Kidney capillary endothelial cell (primary cell): ENCODE results near the gene PLCB1.
"Not testable (repeated sequence)": the region's sequence is repeated elsewhere in the genome, so short reads cannot be mapped to it uniquely, and the experiment has no call there.

Experiments used
- DNase-seq: peaks from one replicate; pipeline ENCODE4 v3.0.0-alpha.2; 2018; ENCODE audit warnings: low spot score

PLCB1 gene

DNA sequence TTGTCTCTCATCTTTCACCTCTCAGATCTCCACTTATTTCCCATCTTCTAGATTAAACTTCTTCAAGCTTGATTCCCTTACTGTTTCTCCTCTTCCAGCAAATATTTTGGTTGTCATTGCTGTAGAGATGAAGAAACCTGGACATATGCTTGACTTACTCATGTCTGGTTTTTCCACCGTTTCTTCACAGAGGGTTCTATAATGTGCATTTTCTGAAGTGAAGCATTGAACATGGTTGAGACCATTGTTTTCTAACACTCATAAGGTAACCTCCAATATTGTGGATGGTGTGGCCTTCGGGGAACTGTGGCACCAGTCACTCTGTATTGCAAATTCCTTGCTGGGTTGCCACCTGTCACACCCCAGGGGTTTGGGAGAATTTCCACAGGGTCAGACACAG is 237.2 kb downstream of the PLCB1 start:
- no peak for DNase-seq

DNA sequence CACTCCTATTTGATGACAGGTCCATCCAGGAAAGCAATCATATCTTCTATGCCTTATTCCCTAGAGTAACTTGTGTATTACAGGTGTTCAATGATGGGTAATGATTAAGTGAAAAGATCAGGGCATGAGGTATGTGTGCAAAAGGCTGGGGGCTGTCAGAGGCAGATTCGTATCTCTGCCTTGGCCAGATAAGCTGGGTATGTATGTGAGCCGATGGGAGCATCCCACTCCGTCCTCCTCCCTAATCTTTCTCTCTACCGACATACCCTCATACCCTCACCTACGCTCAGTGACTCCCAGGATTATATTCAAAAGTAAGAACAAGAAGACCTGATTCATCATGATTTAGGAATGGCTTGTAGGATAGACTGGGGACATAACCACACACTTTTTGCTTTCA is 238.7 kb downstream of the PLCB1 start:
- no peak for DNase-seq

DNA sequence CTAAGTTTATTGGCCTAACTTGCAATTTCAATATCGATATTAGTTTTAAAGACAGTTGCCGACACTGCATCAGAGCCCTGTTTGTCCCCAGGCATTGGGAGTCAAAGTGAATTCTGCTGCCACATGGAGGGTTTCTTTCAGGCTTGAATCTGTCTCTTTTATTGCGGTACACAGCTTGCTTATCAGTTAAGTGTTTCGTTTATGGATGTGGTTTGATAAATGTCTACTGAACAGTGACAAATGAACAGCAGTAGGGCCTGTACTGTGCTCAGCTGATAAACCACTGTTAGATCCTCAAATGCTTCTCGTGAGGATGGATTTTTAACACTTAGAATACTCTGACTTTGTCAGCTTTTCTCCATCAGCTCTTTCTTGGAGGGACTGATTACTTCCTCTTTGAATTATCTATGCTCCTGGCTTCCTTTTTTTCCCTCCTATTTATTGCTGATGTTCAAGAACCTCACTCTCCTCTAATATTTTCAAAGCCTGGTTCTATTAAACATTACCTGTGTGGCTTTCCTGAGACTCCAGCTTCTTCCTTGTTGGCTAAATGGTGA is 240.8 kb downstream of the PLCB1 start:
- no peak for DNase-seq

GRCh38 chr20:8373579-8373978 is 241.5 kb downstream of the PLCB1 start:
- DNase-seq: no peak

GRCh38 chr20:8375898-8376297 is 243.8 kb downstream of the PLCB1 start:
- no peak for DNase-seq

GRCh38 chr20:8376940-8377339 is 244.9 kb downstream of the PLCB1 start:
- no peak for DNase-seq

- not testable (repeated sequence) for DNase-seq
Measured at GRCh38 chr20:8379125-8379524, 247.1 kb downstream of the PLCB1 start.

DNA sequence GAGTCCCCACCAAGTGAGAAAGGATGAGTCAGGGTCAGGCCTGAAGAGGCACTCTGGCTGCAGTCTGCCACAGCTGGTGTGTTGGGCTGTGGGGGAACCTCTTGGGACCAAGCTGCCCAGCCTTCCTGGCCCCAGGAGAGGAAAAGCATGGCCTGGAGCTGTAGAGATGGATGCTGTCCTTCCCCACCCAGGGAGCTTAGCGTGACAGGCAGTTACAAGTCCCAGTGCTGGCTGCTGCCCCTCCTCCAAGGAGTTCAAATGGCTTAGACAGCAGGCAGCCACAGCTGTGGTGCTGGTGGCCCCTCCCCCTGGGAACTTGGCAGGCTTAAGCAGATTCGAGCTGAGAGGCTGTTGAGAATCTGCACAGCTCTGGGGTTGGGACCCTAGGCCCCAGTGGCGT is 253.2 kb downstream of the PLCB1 start:
- DNase-seq: no peak

DNA sequence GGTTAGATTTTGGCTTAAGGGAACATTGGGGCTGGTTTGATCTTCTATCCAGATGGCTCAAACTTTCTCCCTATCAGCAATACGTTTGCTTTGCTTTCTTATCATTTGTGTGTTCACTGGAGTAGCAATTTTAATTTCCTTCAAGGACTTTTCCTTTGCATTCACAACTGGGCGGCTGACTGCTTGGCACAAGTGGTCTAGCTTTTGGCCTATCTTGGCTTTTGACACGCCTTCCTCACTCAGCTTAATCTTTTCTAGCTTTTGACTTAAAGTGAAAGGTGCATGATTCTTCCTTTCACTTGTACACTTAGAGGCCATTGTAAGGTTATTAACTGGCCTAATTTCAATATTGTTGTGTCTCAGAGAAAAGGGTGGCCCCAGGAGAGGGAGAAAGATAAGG is 254.9 kb downstream of the PLCB1 start:
- DNase-seq: no peak

DNA sequence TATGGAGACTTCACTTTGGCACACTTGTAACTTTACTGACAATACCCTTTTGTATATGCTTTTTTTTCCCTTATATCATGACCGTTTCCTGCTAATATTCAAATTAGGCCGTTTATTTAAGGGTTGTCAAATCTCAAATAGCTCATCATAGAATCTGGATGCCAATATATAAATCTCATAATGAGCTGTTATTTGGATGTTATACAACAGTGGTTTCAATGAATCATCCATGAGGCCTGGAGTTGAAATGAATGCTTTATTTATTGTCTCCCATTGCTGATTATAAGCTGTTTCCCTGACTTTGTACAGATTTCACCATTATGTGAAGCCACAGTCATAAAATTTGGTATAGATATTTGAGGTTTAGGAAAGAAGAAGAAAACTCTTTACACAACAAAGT is 256.1 kb downstream of the PLCB1 start:
- no peak for DNase-seq

GRCh38 chr20:8388707-8389106 is 256.6 kb downstream of the PLCB1 start:
- DNase-seq: no peak

DNA sequence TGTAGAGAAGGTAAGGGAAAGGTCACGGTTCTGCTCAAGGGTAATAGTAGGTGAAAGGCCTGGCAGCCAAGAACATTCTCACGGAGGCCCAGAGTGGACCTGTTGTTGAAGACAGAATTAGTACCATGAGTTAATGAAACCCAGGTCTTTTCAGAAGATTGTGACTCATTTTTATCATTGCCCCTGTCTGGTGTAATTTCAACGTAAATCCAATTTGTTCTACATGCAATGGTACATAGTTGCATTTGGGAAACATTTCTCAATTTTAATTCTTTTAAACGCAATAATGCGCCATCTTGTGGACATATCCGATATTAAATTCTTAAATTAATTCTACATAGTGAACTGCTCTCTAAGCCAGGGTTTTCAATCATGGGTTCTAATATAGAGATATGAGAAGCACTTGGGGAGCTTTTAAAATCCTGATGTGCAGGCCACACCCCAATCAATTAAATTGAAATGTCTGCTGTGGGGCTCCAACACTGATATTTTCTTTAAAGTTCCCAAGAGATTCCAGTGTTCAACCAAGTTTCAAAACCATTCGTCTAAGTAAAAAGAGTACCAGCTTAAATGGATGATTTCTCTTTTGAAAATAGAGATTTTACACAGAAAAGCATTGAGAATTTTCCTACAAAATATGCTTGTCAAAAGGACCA is 257.4 kb downstream of the PLCB1 start:
- DNase-seq: peak; percentile 47

GRCh38 chr20:8390037-8390433 is 258.0 kb downstream of the PLCB1 start:
- no peak for DNase-seq

- no peak for DNase-seq
Measured at GRCh38 chr20:8390500-8390899, 258.4 kb downstream of the PLCB1 start.

- no peak for DNase-seq
Measured at GRCh38 chr20:8393381-8393780, 261.3 kb downstream of the PLCB1 start.

- no peak for DNase-seq
Measured at GRCh38 chr20:8394308-8394945, 262.4 kb downstream of the PLCB1 start.

- no peak for DNase-seq
Measured at GRCh38 chr20:8395956-8396355, 263.9 kb downstream of the PLCB1 start.

DNA sequence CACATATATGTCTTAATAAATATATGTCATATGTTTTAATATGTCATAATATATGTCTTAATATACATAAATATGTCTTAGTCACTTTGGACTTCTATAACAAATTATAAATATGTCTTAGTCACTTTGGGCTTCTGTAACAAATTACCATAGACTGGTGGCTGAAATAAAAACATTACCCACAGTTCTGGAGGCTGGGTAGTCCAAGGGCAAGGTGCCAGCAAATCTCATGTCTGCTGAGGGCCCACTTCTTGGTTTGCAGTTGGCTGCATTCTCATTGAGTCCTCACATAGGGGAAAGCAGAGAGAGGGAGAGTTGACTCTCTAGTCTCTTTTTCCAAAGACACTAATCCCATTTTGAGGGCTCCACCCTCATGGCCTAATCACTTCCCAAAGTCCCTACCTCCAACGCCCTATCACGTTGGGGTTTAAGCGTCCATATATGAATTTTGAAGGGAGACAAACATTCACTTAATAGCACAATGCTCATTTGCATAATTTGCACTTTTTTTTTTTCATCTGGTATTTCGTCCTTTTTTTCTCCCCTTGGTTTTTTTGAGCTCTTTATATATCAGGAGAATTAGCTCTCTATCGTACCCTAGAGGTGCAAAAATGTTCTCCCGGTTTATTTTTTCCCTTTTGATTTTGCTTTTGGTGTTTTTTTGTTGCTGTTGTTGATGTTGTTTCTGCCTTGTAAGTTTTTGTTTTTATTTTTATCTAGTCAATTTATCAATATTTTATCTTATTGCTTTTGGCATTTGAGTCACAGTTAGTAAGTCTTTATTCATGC is 266.4 kb downstream of the PLCB1 start:
- no peak for DNase-seq

DNA sequence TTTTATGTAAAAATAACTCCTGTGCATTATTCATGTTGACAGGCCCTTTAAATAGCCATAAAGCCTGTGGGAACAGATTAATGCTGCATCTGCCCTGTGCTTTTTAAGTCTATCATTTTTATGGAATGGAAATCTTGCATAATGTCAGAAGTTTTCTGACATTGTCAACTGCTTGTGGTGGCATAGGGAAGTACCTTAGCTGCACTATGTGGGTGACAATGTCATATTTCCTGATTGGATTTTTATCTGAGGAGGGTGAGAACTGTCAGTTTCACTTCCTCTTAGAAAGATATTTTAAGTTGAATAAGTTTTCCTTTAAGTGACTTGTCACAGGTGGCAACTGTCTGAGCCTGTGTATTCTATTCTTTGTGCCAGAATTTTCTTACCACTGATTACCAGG is 267.9 kb downstream of the PLCB1 start:
- DNase-seq: no peak

- DNase-seq: no peak
Measured at GRCh38 chr20:8400486-8400885, 268.4 kb downstream of the PLCB1 start.

GRCh38 chr20:8401556-8401955 is 269.5 kb downstream of the PLCB1 start:
- no peak for DNase-seq

DNA sequence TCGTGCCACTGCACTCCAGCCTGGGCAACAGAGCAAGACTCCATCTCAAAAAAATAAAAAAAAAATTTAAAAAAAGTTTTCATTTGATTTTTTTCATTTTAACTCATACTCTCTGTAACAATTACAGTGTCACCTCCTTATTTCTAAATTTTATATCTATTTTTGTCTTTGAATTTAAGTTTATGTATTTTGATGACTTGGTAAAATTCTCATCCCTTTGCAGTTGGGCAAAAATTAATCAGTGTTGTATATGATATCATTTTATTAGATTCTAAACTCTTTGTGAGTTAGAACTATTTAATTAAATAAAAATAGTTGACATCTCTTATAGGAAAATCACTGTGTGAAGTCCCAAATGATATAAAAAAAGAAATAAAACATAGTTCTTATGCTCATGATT is 270.7 kb downstream of the PLCB1 start:
- no peak for DNase-seq
